IMR-90 (cell line): ENCODE data around the gene ALDH1A2. TPM values are rescaled to one million over a fixed set of nuclear protein-coding genes. Genes with fewer than 3 reads are reported as not detected.

Experiments used
- ATAC-seq: fragments of 200-7000 bp; cut with Tn5 transposase; 2 replicates; pipeline ENCODE4 v1.9.1; 2020; ENCODE audit warnings: low read depth, mild to moderate bottlenecking, moderate library complexity
- BruUV-seq: library from RNA; stranded (reverse); fragments of 400-500 nt; replicated peaks from 2 replicates; lab custom pipeline; 2021; lab: Mats Ljungman, UMichigan
- CTCF ChIA-PET: fragments of 300-600 bp; formaldehyde crosslinking; extraction: SDS; loops from one replicate; lab custom pipeline; 2021; ENCODE audit warnings: antibody characterized with exemption; lab: Yijun Ruan, JAX
- POLR2A ChIA-PET: fragments of 300-600 bp; sonication (Branson Sonifier 250); formaldehyde crosslinking; loops from one replicate; lab custom pipeline; 2022; ENCODE audit warnings: antibody characterized with exemption; ENCODE audit not compliant: unreplicated experiment; lab: Charles Lee
- DNase-seq: peaks from one replicate; pipeline ENCODE4 v3.0.0; 2013
- H2AFZ ChIP-seq: replicated peaks from 2 replicates; pipeline ENCODE3; 2013; ENCODE audit warnings: low read length, mild to moderate bottlenecking; ENCODE audit not compliant: poor library complexity
- H2AK5ac ChIP-seq: 2 replicates; pipeline ENCODE4 v1.6.1; 2013; ENCODE audit warnings: low read depth, low read length, inconsistent platforms
- H2AK9ac ChIP-seq: replicated peaks from 2 replicates; pipeline ENCODE3; 2013; ENCODE audit warnings: mild to moderate bottlenecking, low read depth, low read length, moderate library complexity; ENCODE audit not compliant: poor library complexity
- H2BK120ac ChIP-seq: 2 replicates; pipeline ENCODE4 v1.6.1; 2013; ENCODE audit warnings: low read depth, low read length, inconsistent platforms
- H2BK15ac ChIP-seq: 3 replicates; pipeline ENCODE4 v1.6.1; 2013; ENCODE audit warnings: low read depth, low read length, inconsistent platforms
- H2BK20ac ChIP-seq: 2 replicates; pipeline ENCODE4 v1.6.1; 2013; ENCODE audit warnings: low read depth, mild to moderate bottlenecking, inconsistent platforms, low read length, moderate library complexity
- H2BK5ac ChIP-seq: 2 replicates; pipeline ENCODE4 v1.6.1; 2013; ENCODE audit warnings: mild to moderate bottlenecking, low read depth, low read length, inconsistent platforms; ENCODE audit not compliant: poor library complexity, severe bottlenecking
- H3K14ac ChIP-seq: replicated peaks from 2 replicates; pipeline ENCODE4 v1.6.1; 2013; ENCODE audit warnings: low read depth, low read length, inconsistent platforms
- H3K18ac ChIP-seq: 2 replicates; pipeline ENCODE4 v1.6.1; 2013; ENCODE audit warnings: low read depth, low read length, control low read depth
- H3K23ac ChIP-seq: 2 replicates; pipeline ENCODE4 v1.6.1; 2013; ENCODE audit warnings: low read depth, low read length, inconsistent platforms
- H3K27ac ChIP-seq: 2 replicates; pipeline ENCODE4 v1.5.1; 2013; ENCODE audit warnings: mild to moderate bottlenecking, control low read depth, low read length; ENCODE audit not compliant: insufficient read depth
- H3K27me3 ChIP-seq: 2 replicates; pipeline ENCODE4 v1.6.1; 2013; ENCODE audit warnings: low read length; ENCODE audit not compliant: control insufficient read depth, insufficient read depth
- H3K36me3 ChIP-seq: 2 replicates; pipeline ENCODE4 v1.6.1; 2013; ENCODE audit warnings: low read length, mixed read lengths; ENCODE audit not compliant: control insufficient read depth, insufficient read depth
- H3K4ac ChIP-seq: 2 replicates; pipeline ENCODE4 v1.6.1; 2013; ENCODE audit warnings: low read depth, low read length, inconsistent platforms
- H3K4me1 ChIP-seq: 2 replicates; pipeline ENCODE4 v1.6.1; 2013; ENCODE audit warnings: low read length, mixed read lengths; ENCODE audit not compliant: control insufficient read depth, insufficient read depth
- H3K4me2 ChIP-seq: 2 replicates; pipeline ENCODE4 v1.6.1; 2013; ENCODE audit warnings: low read depth, mild to moderate bottlenecking, control low read depth, low read length, moderate library complexity
- H3K4me3 ChIP-seq: 2 replicates; pipeline ENCODE4 v1.5.1; 2013; ENCODE audit warnings: low read depth, mild to moderate bottlenecking, control low read depth, low read length, moderate library complexity; ENCODE audit not compliant: insufficient read depth
- H3K56ac ChIP-seq: 2 replicates; pipeline ENCODE4 v1.6.1; 2013; ENCODE audit warnings: low read length, inconsistent platforms; ENCODE audit not compliant: insufficient read depth; ENCODE audit errors: extremely low read depth
- H3K79me1 ChIP-seq, 2 experiments: 2 replicates each; pipeline ENCODE4 v1.6.1; 2013; ENCODE audit warnings: low read length in 2 of 2, inconsistent platforms in 1 of 2, low read depth in 1 of 2
- H3K9ac ChIP-seq: 2 replicates; pipeline ENCODE4 v1.6.1; 2013; ENCODE audit warnings: low read depth, low read length, control low read depth
- H3K9me1 ChIP-seq: 2 replicates; pipeline ENCODE4 v1.6.1; 2013; ENCODE audit warnings: low read length, inconsistent platforms; ENCODE audit not compliant: insufficient read depth
- H3K9me3 ChIP-seq: 2 replicates; pipeline ENCODE4 v1.6.1; 2013; ENCODE audit warnings: low read length; ENCODE audit not compliant: control insufficient read depth, insufficient read depth
- H4K20me1 ChIP-seq: 2 replicates; pipeline ENCODE4 v1.6.1; 2013; ENCODE audit warnings: low read length, inconsistent platforms; ENCODE audit not compliant: insufficient read depth
- H4K5ac ChIP-seq: 2 replicates; pipeline ENCODE4 v1.6.1; 2013; ENCODE audit warnings: mild to moderate bottlenecking, low read depth, low read length, control low read depth
- H4K8ac ChIP-seq, 2 experiments: 2 replicates each; pipeline ENCODE4 v1.6.1; 2013; ENCODE audit warnings: low read depth in 2 of 2, low read length in 2 of 2, control low read depth in 1 of 2, inconsistent platforms in 1 of 2
- H4K91ac ChIP-seq: 2 replicates; pipeline ENCODE4 v1.6.1; 2013; ENCODE audit warnings: low read depth, low read length, inconsistent platforms; ENCODE audit not compliant: insufficient read depth
- CHD1 ChIP-seq: IDR thresholded peaks from 2 replicates; pipeline ENCODE4 v1.6.1; 2012; ENCODE audit warnings: low read depth, low read length, improper control_type of control experiment
- FOS ChIP-seq: fragments of 150-350 bp; IDR thresholded peaks from 2 replicates; pipeline ENCODE4 v1.6.1; 2016; ENCODE audit warnings: low read depth, low read length
- MAFK ChIP-seq: IDR thresholded peaks from 2 replicates; pipeline ENCODE4 v1.6.1; 2012; ENCODE audit warnings: low read depth, low read length, improper control_type of control experiment
- MXI1 ChIP-seq: IDR thresholded peaks from 2 replicates; pipeline ENCODE4 v1.6.1; 2012; ENCODE audit warnings: low read depth, mild to moderate bottlenecking, low read length, moderate library complexity, borderline replicate concordance
- RCOR1 ChIP-seq: IDR thresholded peaks from 2 replicates; pipeline ENCODE4 v1.6.1; 2012; ENCODE audit warnings: mild to moderate bottlenecking, low read length, improper control_type of control experiment; ENCODE audit not compliant: insufficient replicate concordance
- RFX5 ChIP-seq: IDR thresholded peaks from 2 replicates; pipeline ENCODE4 v1.8.0; 2012; ENCODE audit warnings: low read depth, mild to moderate bottlenecking, low read length, moderate library complexity
- WGBS, 2 experiments: methylation state at CpG; one replicate each; pipeline versions ENCODE4 v1.1.5 to v1.1.7; 2013; ENCODE audit warnings: missing lambda C conversion rate in 2 of 2; ENCODE audit not compliant: insufficient read length in 1 of 2; ENCODE audit errors: extremely low coverage in 2 of 2; 5-methylcytosine and 5-hydroxymethylcytosine counted together
- dilution Hi-C: fragments of 300-500 bp; cut with HindIII; formaldehyde crosslinking; loops from one replicate; pipeline ENCODE4 v1.14.3; 2018; ENCODE audit warnings: low sequenced_read_pairs; ENCODE audit not compliant: unreplicated experiment
- in situ Hi-C: fragments of 300-500 bp; cut with MboI; formaldehyde crosslinking; loops from 3 replicates; pipeline ENCODE4 v1.14.3; 2019; ENCODE audit warnings: low sequenced_read_pairs, inconsistent platforms, mixed read lengths
- intact Hi-C: fragments of 100-400 bp; cut with micrococcal nuclease; formaldehyde crosslinking; loops from 2 replicates; pipeline ENCODE4 v1.10.0; 2022
- polyA plus RNA-seq, 3 experiments: library from polyadenylated mRNA; depleted of rRNA; stranded (reverse); fragments of >200 nt; gene quantifications; 2 replicates each; pipeline ENCODE4 v1.2.3, GENCODE V29; 2012; ENCODE audit warnings: low replicate concordance in 1 of 3
- total RNA-seq: library from RNA; depleted of rRNA; stranded (reverse); fragments of >200 nt; gene quantifications from 2 replicates; pipeline ENCODE4 v1.2.3, GENCODE V29; 2012

Gene ALDH1A2
- total and polyA plus RNA-seq, 2 of the 4 experiments (the other 2 are of a cell fraction): not detected

- H3K56ac ChIP-seq: no peak overlapping the region
- DNase-seq: no peak
- TF ChIP-seq MAFK (no peak), CHD1 (no peak), FOS (no peak), RFX5 (no peak), RCOR1 (no peak), MXI1 (no peak)
- intact Hi-C loops (no loop called here), in situ Hi-C loops (no loop called here), dilution Hi-C loops (no loop called here)
- no peak overlapping the region for H2BK20ac ChIP-seq
- no peaks in the 10 kb centered on the region for H4K20me1 ChIP-seq
- ChIA-PET POLR2A (no interaction called here), CTCF (interaction anchor here (0.5 to 1.2 kb wide), 2 partner anchors 74 to 110 kb away, joined by 3 read pairs; no protein-coding TSS in a partner anchor)
- H4K5ac ChIP-seq: no peak overlapping the region
- BruUV-seq: no TSS peak
- H3K4ac ChIP-seq: no peak overlapping the region
- no CpG with 5 or more reads among the region's 1 CpG for WGBS, 2 experiments
- no peak overlapping the region for H3K27ac ChIP-seq
- H2BK5ac ChIP-seq: no peak overlapping the region
- no peak overlapping the region for H3K23ac ChIP-seq
- no peak overlapping the region for H2AK5ac ChIP-seq
- no peak overlapping the region for H2AFZ ChIP-seq
- H3K9me1 ChIP-seq: no peaks in the 10 kb centered on the region
- no peak overlapping the region for H2AK9ac ChIP-seq
- no peak for ATAC-seq
- H3K36me3 ChIP-seq: no peaks in the 10 kb centered on the region
- no peak overlapping the region for H3K9ac ChIP-seq
- no peak overlapping the region for H3K14ac ChIP-seq
- H3K4me2 ChIP-seq: no peak overlapping the region
- no peak overlapping the region for H4K8ac ChIP-seq
- H2BK15ac ChIP-seq: no peak overlapping the region
- no peak overlapping the region for H4K91ac ChIP-seq
- H3K4me1 ChIP-seq: no peaks in the 10 kb centered on the region
- no peaks in the 10 kb centered on the region for H3K79me1 ChIP-seq
- H3K18ac ChIP-seq: no peak overlapping the region
- H3K4me3 ChIP-seq: no peak overlapping the region
- no peaks in the 10 kb centered on the region; the same call in none of the 2 replicates for H3K27me3 ChIP-seq
- no peak overlapping the region for H2BK120ac ChIP-seq
- no peaks in the 10 kb centered on the region for H3K9me3 ChIP-seq
These were observed 69.0 kb downstream of the ALDH1A2 start for GRCh38 chr15:57996561-57996960.
